Measurements from ENCODE around the gene LLGL1.

Gene LLGL1

DNA sequence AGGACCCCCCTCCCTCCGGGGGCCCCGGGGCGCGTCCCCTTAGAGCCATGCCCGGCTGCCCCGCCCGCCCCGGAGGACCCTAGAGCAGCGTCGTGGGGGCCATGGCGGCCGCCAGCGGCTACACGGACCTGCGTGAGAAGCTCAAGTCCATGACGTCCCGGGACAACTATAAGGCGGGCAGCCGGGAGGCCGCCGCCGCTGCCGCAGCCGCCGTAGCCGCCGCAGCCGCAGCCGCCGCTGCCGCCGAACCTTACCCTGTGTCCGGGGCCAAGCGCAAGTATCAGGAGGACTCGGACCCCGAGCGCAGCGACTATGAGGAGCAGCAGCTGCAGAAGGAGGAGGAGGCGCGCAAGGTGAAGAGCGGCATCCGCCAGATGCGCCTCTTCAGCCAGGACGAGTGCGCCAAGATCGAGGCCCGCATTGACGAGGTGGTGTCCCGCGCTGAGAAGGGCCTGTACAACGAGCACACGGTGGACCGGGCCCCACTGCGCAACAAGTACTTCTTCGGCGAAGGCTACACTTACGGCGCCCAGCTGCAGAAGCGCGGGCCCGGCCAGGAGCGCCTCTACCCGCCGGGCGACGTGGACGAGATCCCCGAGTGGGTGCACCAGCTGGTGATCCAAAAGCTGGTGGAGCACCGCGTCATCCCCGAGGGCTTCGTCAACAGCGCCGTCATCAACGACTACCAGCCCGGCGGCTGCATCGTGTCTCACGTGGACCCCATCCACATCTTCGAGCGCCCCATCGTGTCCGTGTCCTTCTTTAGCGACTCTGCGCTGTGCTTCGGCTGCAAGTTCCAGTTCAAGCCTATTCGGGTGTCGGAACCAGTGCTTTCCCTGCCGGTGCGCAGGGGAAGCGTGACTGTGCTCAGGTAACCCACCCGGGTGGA lies 41.0 kb upstream of the LLGL1 start:
- H3K4me3 ChIP-seq (ENCODE audit: low read length): peak overlapping the region; percentile 92
- H3K4me2 ChIP-seq (ENCODE audit: low read length): peak overlapping the region; percentile 97
- no peaks in the 10 kb centered on the region for H3K27me3 ChIP-seq (ENCODE audit: control insufficient read depth, insufficient read depth, low read length)
- H3K4me1 ChIP-seq (ENCODE audit: control insufficient read depth, insufficient read depth, low read length): peaks cover 47% of the 10 kb centered on the region
- peaks cover 6% of the 10 kb centered on the region for H3K36me3 ChIP-seq (ENCODE audit: insufficient read depth, low read length)
- H3K9ac ChIP-seq (ENCODE audit: low read depth, low read length): peak overlapping the region; percentile 92
- no peaks in the 10 kb centered on the region for H3K9me3 ChIP-seq (replicated peaks; ENCODE audit: low read length)

- no peaks in the 10 kb centered on the region for H3K27me3 ChIP-seq (ENCODE audit: control insufficient read depth, insufficient read depth, low read length)
- peak overlapping the region; percentile 92 for H3K4me3 ChIP-seq (ENCODE audit: low read length)
- H3K9me3 ChIP-seq (replicated peaks; ENCODE audit: low read length): no peaks in the 10 kb centered on the region
- peak overlapping the region; percentile 97 for H3K4me2 ChIP-seq (ENCODE audit: low read length)
- H3K4me1 ChIP-seq (ENCODE audit: control insufficient read depth, insufficient read depth, low read length): peaks cover 52% of the 10 kb centered on the region
- H3K36me3 ChIP-seq (ENCODE audit: insufficient read depth, low read length): peaks cover 9% of the 10 kb centered on the region
- peak overlapping the region; percentile 92 for H3K9ac ChIP-seq (ENCODE audit: low read depth, low read length)
Observed at GRCh38 chr17:18185391-18185790, 40.0 kb upstream of the LLGL1 start.

- Histone ChIP-seq H3K36me3 (ENCODE audit: insufficient read depth, low read length) (peaks cover 9% of the 10 kb centered on the region), H3K9me3 (replicated peaks; ENCODE audit: low read length) (no peaks in the 10 kb centered on the region), H3K4me2 (ENCODE audit: low read length) (peak overlapping the region; percentile 97), H3K27me3 (ENCODE audit: control insufficient read depth, insufficient read depth, low read length) (no peaks in the 10 kb centered on the region), H3K9ac (ENCODE audit: low read depth, low read length) (peak overlapping the region; percentile 92), H3K4me3 (ENCODE audit: low read length) (peak overlapping the region; percentile 92), H3K4me1 (ENCODE audit: control insufficient read depth, insufficient read depth, low read length) (peaks cover 59% of the 10 kb centered on the region)
Observed at GRCh38 chr17:18185832-18186626, 39.4 kb upstream of the LLGL1 start.

DNA sequence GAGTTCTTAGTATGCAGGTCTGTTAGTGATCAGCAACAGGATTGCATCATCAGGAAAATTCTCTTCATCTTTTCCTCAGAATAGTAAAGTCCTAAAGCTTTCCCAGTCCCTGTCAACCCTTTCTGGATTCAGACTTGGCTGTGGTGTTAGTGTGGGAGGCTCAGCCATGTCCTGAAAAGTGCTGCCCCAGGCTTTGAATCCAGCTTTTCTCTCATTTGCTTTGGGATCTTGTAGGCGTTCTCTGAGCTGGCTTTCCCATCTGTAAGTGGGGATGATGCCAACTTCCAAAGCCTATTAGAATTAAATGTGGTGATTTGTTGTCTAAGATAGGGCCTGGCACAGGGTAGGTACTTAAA lies 38.8 kb upstream of the LLGL1 start:
- no peaks in the 10 kb centered on the region for H3K9me3 ChIP-seq (replicated peaks; ENCODE audit: low read length)
- H3K36me3 ChIP-seq (ENCODE audit: insufficient read depth, low read length): peaks cover 12% of the 10 kb centered on the region
- H3K4me2 ChIP-seq (ENCODE audit: low read length): peak overlapping the region; percentile 97
- peak overlapping the region; percentile 92 for H3K9ac ChIP-seq (ENCODE audit: low read depth, low read length)
- H3K27me3 ChIP-seq (ENCODE audit: control insufficient read depth, insufficient read depth, low read length): no peaks in the 10 kb centered on the region
- H3K4me3 ChIP-seq (ENCODE audit: low read length): peak overlapping the region; percentile 92
- H3K4me1 ChIP-seq (ENCODE audit: control insufficient read depth, insufficient read depth, low read length): peaks cover 59% of the 10 kb centered on the region

DNA sequence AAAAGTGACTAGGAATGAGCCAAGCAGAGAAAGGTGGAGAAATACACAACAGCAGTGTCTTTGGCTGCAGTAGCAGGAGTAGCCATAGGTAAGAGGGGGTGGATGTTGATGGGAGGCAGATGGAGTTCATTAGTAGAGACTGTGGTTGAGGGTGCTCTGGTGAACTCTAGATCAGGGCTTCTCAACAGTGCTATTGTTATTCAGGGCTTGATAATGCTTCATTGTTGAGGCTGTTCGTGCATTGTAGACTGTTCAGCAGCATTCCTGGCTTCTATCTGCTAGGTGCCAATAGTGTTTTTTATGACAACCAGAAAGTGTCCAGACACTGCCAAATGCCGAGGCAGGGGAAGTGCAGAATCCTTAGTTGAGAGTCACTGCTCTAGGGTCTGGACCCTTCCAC lies 38.2 kb upstream of the LLGL1 start:
- H3K36me3 ChIP-seq (ENCODE audit: insufficient read depth, low read length): peaks cover 12% of the 10 kb centered on the region
- H3K9ac ChIP-seq (ENCODE audit: low read depth, low read length): peak overlapping the region; percentile 92
- peak overlapping the region; percentile 97 for H3K4me2 ChIP-seq (ENCODE audit: low read length)
- peaks cover 55% of the 10 kb centered on the region for H3K4me1 ChIP-seq (ENCODE audit: control insufficient read depth, insufficient read depth, low read length)
- H3K27me3 ChIP-seq (ENCODE audit: control insufficient read depth, insufficient read depth, low read length): no peaks in the 10 kb centered on the region
- H3K9me3 ChIP-seq (replicated peaks; ENCODE audit: low read length): no peaks in the 10 kb centered on the region
- peak overlapping the region; percentile 92 for H3K4me3 ChIP-seq (ENCODE audit: low read length)

DNA sequence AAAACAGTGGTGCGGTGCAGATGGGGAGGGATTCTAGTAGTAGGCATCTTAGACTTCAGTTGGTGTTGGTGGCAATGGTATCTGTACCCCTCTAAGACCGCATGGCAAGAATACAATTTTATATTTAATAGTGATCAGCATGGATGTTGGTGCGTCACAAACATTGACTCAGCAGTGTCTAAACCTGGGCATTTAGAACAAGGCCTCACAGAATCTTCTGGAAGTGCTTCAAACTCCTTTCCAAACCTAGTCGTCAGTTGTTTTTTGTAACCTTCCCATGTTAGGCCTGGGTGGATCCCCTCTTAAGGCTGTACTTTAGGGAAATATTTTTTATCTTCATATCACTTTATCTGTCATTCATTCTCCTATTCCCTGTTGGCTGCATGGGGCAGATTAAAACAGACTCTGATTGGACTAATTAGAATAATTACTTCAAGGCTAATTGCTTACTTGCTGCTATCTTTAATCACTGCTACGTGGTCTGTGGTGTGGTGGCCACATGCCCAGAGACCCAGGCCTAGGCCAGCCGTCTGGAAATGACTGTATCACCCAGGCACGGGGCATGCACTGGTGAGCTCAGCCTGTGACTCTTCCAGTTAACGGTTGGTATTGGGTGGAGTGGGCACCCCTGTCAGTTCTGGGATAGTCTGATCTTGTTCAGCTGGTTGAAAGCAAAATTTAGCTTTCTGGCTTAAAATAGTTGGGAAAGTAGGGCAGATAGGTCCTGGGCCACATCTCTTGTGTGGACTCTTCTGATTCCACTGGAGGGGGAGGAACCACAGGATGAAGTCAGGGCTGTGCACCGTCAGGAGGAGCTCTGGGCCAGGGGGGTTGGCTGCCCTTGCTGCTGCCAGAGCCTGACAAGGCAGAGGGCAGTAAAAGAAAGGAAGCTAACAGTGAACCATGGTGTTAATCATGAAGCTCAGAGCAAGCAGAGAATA lies 37.3 kb upstream of the LLGL1 start:
- H3K27me3 ChIP-seq (ENCODE audit: control insufficient read depth, insufficient read depth, low read length): no peaks in the 10 kb centered on the region
- H3K4me1 ChIP-seq (ENCODE audit: control insufficient read depth, insufficient read depth, low read length): peaks cover 53% of the 10 kb centered on the region
- peak overlapping the region; percentile 97 for H3K4me2 ChIP-seq (ENCODE audit: low read length)
- H3K4me3 ChIP-seq (ENCODE audit: low read length): peak overlapping the region; percentile 92
- peaks cover 15% of the 10 kb centered on the region for H3K36me3 ChIP-seq (ENCODE audit: insufficient read depth, low read length)
- peak overlapping the region; percentile 70 for H3K9ac ChIP-seq (ENCODE audit: low read depth, low read length)
- no peaks in the 10 kb centered on the region for H3K9me3 ChIP-seq (replicated peaks; ENCODE audit: low read length)

- H3K4me1 ChIP-seq (ENCODE audit: control insufficient read depth, insufficient read depth, low read length): peaks cover 52% of the 10 kb centered on the region
- H3K9me3 ChIP-seq (replicated peaks; ENCODE audit: low read length): no peaks in the 10 kb centered on the region
- H3K36me3 ChIP-seq (ENCODE audit: insufficient read depth, low read length): peaks cover 30% of the 10 kb centered on the region
- no peak overlapping the region for H3K9ac ChIP-seq (ENCODE audit: low read depth, low read length)
- no peak overlapping the region for H3K4me3 ChIP-seq (ENCODE audit: low read length)
- peak overlapping the region; percentile 31 for H3K4me2 ChIP-seq (ENCODE audit: low read length)
- H3K27me3 ChIP-seq (ENCODE audit: control insufficient read depth, insufficient read depth, low read length): no peaks in the 10 kb centered on the region
Observed at GRCh38 chr17:18190628-18191235, 34.7 kb upstream of the LLGL1 start.

DNA sequence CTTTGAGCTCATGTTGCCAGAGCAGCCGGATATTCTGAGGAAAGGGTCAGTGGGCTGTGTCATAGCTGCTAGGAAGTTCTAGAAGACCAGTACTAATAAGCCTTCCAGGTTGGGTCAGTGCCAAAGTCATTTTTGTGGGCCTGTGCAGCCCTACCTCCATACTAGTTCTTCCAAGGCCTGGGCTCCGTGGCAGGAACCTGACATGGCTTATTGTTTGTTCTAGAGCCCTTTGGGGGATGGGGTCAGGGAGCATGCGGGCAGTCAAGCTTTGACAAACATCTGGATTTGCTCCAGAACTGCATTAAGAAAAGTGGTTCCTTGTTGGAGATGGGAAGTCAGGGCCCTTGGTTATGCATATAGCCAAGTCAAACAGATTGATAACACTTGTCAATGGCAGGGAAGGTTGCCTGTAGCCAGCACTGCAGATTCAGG lies 34.2 kb upstream of the LLGL1 start:
- H3K36me3 ChIP-seq (ENCODE audit: insufficient read depth, low read length): peaks cover 35% of the 10 kb centered on the region
- H3K27me3 ChIP-seq (ENCODE audit: control insufficient read depth, insufficient read depth, low read length): no peaks in the 10 kb centered on the region

DNA sequence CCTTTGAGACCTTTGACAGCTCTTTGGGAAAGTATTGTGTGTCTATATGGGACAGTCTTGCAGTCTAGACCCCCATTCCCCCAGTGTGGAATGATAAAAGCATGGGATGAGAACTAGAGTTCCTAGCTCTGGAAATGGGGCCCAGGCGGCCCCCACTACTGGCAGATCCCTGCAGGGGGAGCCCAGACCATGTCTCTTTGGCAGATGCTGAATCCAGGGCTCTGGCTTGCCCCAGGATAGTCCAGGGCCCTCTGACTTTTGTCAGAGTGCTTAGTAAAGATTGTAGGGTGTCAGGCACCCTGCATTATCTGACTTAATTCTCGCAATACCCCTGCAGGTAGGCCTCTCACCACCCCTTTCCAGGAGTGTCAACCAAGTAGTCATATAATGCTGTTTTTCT lies 33.5 kb upstream of the LLGL1 start:
- H3K4me2 ChIP-seq (ENCODE audit: low read length): no peak overlapping the region
- no peak overlapping the region for H3K4me3 ChIP-seq (ENCODE audit: low read length)
- H3K27me3 ChIP-seq (ENCODE audit: control insufficient read depth, insufficient read depth, low read length): no peaks in the 10 kb centered on the region
- H3K36me3 ChIP-seq (ENCODE audit: insufficient read depth, low read length): peaks cover 41% of the 10 kb centered on the region
- H3K9ac ChIP-seq (ENCODE audit: low read depth, low read length): no peak overlapping the region
- no peaks in the 10 kb centered on the region for H3K9me3 ChIP-seq (replicated peaks; ENCODE audit: low read length)
- H3K4me1 ChIP-seq (ENCODE audit: control insufficient read depth, insufficient read depth, low read length): peaks cover 40% of the 10 kb centered on the region

More for the DNA sequence above, 34.2 kb upstream of the LLGL1 start:
- no peak overlapping the region for H3K4me3 ChIP-seq (ENCODE audit: low read length)
- H3K9ac ChIP-seq (ENCODE audit: low read depth, low read length): no peak overlapping the region
- peaks cover 47% of the 10 kb centered on the region for H3K4me1 ChIP-seq (ENCODE audit: control insufficient read depth, insufficient read depth, low read length)
- no peaks in the 10 kb centered on the region for H3K9me3 ChIP-seq (replicated peaks; ENCODE audit: low read length)
- H3K4me2 ChIP-seq (ENCODE audit: low read length): peak overlapping the region; percentile 14

GRCh38 chr17:18194394-18194793 lies 31.0 kb upstream of the LLGL1 start:
- H3K9me3 ChIP-seq (replicated peaks; ENCODE audit: low read length): no peaks in the 10 kb centered on the region
- no peak overlapping the region for H3K9ac ChIP-seq (ENCODE audit: low read depth, low read length)
- peaks cover 18% of the 10 kb centered on the region for H3K4me1 ChIP-seq (ENCODE audit: control insufficient read depth, insufficient read depth, low read length)
- H3K36me3 ChIP-seq (ENCODE audit: insufficient read depth, low read length): peaks cover 57% of the 10 kb centered on the region
- no peaks in the 10 kb centered on the region for H3K27me3 ChIP-seq (ENCODE audit: control insufficient read depth, insufficient read depth, low read length)
- no peak overlapping the region for H3K4me2 ChIP-seq (ENCODE audit: low read length)
- no peak overlapping the region for H3K4me3 ChIP-seq (ENCODE audit: low read length)
